Mesothelial cell of epicardium (in vitro differentiated cells): ENCODE results near the gene LRP5. TPM values are rescaled to one million over a fixed set of nuclear protein-coding genes. Genes with fewer than 3 reads are reported as not detected.

Source experiments
- DNase-seq, 2 experiments: peaks; one replicate each; pipeline ENCODE4 v3.0.0; 2021; ENCODE audit warnings: low spot score in 2 of 2; ENCODE audit not compliant: unreplicated experiment in 2 of 2
- H3K27ac Mint-ChIP-seq: 2 replicates; pipeline ENCODE4 v1.8.0; 2021; ENCODE audit warnings: mixed read lengths
- H3K27me3 Mint-ChIP-seq: 2 replicates; pipeline ENCODE4 v1.8.0; 2021; ENCODE audit warnings: low read depth, mixed read lengths
- H3K36me3 Mint-ChIP-seq: 2 replicates; pipeline ENCODE4 v1.8.0; 2021; ENCODE audit warnings: mixed read lengths
- H3K4me1 Mint-ChIP-seq: 2 replicates; pipeline ENCODE4 v1.8.0; 2021; ENCODE audit warnings: mixed read lengths
- H3K4me3 Mint-ChIP-seq: 2 replicates; pipeline ENCODE4 v1.8.0; 2021; ENCODE audit warnings: mild to moderate bottlenecking, moderate library complexity, mixed read lengths
- H3K9me3 Mint-ChIP-seq: 2 replicates; pipeline ENCODE4 v1.8.0; 2021; ENCODE audit warnings: mixed read lengths
- total RNA-seq: library from RNA; stranded (reverse); gene quantifications from 3 replicates; pipeline ENCODE4 v1.2.1, GENCODE V29; 2021
- TF ChIP-seq, protein P1 (sequence below): fragments of 200-600 bp; sonication (generic); IDR thresholded peaks from one replicate; pipeline ENCODE4 v1.5.0; 2021; ENCODE audit warnings: antibody characterized with exemption; ENCODE audit not compliant: unreplicated experiment

Gene LRP5
- total RNA-seq, 1 donor from 2014 or later, result 72.5 TPM

DNA sequence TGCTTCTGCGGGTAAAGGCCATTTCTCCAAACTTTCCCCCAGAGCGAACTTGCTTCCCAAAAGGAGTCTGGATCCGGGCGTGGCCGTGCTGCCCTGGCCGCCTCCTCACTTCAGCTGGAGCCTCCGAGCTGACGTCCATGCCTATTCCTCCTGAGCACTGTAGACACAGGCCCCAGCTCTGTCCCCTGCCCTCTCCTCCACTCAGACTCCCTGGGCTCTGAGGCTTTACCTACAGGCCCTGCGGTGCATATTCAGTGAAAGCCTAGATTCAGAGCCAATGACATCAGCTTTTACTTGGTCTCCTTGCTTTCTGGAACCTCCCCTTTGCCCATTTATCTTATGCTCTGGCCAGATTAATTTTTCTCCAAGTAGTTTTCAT lies 9.7 kb downstream of the LRP5 start:
- Mint-ChIP-seq H3K36me3 (peaks cover 18% of the 10 kb centered on the region), H3K4me3 (no peak overlapping the region), H3K27me3 (no peaks in the 10 kb centered on the region), H3K9me3 (peaks cover 6% of the 10 kb centered on the region), H3K27ac (no peak overlapping the region), H3K4me1 (peaks cover 8% of the 10 kb centered on the region)
- TF ChIP-seq, protein P1, sequence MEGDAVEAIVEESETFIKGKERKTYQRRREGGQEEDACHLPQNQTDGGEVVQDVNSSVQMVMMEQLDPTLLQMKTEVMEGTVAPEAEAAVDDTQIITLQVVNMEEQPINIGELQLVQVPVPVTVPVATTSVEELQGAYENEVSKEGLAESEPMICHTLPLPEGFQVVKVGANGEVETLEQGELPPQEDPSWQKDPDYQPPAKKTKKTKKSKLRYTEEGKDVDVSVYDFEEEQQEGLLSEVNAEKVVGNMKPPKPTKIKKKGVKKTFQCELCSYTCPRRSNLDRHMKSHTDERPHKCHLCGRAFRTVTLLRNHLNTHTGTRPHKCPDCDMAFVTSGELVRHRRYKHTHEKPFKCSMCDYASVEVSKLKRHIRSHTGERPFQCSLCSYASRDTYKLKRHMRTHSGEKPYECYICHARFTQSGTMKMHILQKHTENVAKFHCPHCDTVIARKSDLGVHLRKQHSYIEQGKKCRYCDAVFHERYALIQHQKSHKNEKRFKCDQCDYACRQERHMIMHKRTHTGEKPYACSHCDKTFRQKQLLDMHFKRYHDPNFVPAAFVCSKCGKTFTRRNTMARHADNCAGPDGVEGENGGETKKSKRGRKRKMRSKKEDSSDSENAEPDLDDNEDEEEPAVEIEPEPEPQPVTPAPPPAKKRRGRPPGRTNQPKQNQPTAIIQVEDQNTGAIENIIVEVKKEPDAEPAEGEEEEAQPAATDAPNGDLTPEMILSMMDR, result no peak
- no peak for DNase-seq

DNA sequence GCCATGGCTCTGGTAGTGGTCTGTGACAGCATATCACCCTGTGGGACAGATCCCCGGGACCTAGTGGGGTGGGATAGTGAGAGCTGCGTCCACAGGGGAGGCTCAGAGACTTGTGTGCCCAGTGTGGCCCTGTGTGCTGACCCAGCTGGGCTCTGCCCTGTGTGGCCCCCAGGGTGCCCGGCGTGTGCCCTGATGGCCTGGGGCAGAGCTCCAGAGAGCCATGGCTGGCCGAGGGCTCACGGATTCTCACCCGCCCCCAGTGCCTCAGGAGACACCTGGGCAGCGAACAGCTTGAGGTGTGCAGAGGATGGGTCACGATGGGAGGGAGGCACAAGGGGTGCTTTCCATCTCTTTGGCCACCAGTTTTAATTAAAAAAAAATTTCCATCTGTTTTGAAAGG lies 11.8 kb downstream of the LRP5 start:
- no peak for DNase-seq
- Mint-ChIP-seq H3K9me3 (peaks cover 6% of the 10 kb centered on the region), H3K4me3 (no peak overlapping the region), H3K36me3 (peaks cover 18% of the 10 kb centered on the region), H3K27ac (no peak overlapping the region), H3K4me1 (peaks cover 27% of the 10 kb centered on the region), H3K27me3 (no peaks in the 10 kb centered on the region)
- TF ChIP-seq, protein P1, result no peak

DNA sequence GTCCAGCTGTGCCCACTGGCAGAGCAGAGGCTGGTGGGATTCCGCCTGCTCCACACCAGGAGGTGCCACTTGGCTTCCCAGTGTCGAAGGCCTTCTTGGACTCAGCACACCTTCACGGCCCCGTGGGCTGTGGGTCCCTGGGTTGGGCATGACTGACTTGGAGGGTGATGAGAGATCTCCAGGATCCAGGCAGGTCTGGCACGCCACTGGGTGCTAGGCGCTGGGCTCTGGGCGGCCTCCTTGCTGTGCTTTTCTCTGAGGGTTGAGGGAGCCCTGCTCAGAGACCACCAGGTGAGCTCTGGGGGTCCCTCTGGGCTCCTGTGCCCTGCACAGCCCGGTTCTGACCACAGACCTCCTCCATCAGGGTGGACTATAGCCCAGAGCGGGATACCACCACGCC lies 12.3 kb downstream of the LRP5 start:
- H3K27me3 Mint-ChIP-seq, result no peaks in the 10 kb centered on the region
- peaks cover 6% of the 10 kb centered on the region for H3K9me3 Mint-ChIP-seq
- H3K36me3 Mint-ChIP-seq, result peaks cover 18% of the 10 kb centered on the region
- H3K4me3 Mint-ChIP-seq, result no peak overlapping the region
- H3K4me1 Mint-ChIP-seq, result peaks cover 32% of the 10 kb centered on the region
- H3K27ac Mint-ChIP-seq, result no peak overlapping the region
- TF ChIP-seq, protein P1, result no peak
- DNase-seq, result no peak

DNA sequence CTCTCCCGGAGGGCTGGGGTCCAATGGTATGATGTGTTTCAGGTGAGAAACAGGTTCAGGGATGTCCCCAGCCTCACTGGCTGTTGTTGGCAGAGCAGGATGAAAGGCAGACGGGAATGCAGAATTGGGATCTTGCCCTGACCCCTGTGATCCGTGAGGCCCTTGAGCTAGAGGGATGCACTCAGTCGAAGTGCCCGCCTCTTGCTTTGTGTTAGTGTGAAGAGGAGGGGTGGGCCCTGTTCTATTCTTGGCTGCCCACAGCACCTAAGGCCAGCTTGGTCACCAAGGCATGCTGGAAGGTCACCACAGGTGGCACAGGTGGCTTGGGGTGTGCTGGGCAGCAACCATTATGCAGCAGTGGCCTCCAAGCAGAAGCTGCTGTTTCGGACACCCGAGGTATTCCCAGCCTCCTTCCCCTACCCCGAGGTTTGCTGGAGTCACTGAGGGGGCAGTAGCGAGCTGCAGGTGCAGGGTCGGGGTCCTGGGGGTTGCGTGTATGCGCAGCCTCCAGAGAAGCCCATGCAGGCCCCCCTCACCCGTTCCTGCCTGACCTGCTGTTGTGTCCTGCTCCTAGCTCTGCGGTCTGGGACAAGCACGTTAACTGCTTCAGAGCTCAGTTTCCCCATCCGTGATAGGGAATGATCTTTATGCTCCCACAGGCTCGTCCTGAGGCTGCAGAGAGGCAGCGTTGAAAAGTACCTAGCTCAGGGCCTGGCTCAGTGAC lies 13.0 kb downstream of the LRP5 start:
- H3K27ac Mint-ChIP-seq, result no peak overlapping the region
- TF ChIP-seq, protein P1, result no peak
- peaks cover 6% of the 10 kb centered on the region for H3K9me3 Mint-ChIP-seq
- DNase-seq, result no peak
- H3K36me3 Mint-ChIP-seq, result peaks cover 14% of the 10 kb centered on the region
- H3K4me1 Mint-ChIP-seq, result peaks cover 38% of the 10 kb centered on the region
- no peaks in the 10 kb centered on the region for H3K27me3 Mint-ChIP-seq
- no peak overlapping the region for H3K4me3 Mint-ChIP-seq

- TF ChIP-seq, protein P1, result no peak
- Mint-ChIP-seq H3K36me3 (peaks cover 11% of the 10 kb centered on the region), H3K27me3 (no peaks in the 10 kb centered on the region), H3K4me3 (no peak overlapping the region), H3K27ac (no peak overlapping the region), H3K9me3 (peaks cover 3% of the 10 kb centered on the region), H3K4me1 (peaks cover 43% of the 10 kb centered on the region)
- no peak for DNase-seq
These were observed 13.5 kb downstream of the LRP5 start for GRCh38 chr11:68325907-68326220.
